Thoracic aorta (tissue), 2 donors: ENCODE results near the gene HNRNPF. TPM values are rescaled to one million over a fixed set of nuclear protein-coding genes. Genes with fewer than 3 reads are reported as not detected.

ENCODE experiments used
- ATAC-seq: fragments of 150-250 bp; one replicate; pipeline ENCODE4 v1.8.0; 2017; ENCODE audit warnings: low read depth; ENCODE audit not compliant: insufficient number of reproducible peaks, low FRiP score
- DNase-seq: peaks from one replicate; pipeline ENCODE4 v3.0.0-alpha.2; 2020; ENCODE audit warnings: low spot score
- H3K27ac ChIP-seq, 2 donors: fragments of 200-600 bp; sonication (generic); 1 replicate in 1 of 2; 2 replicates in 1 of 2; pipeline ENCODE4 v1.5.1; 2016; ENCODE audit warnings: mild to moderate bottlenecking in 2 of 2, moderate library complexity in 2 of 2
- H3K27me3 ChIP-seq: fragments of 200-600 bp; sonication (generic); replicated peaks from 2 replicates; pipeline ENCODE4 v1.6.0; 2016; ENCODE audit warnings: mild to moderate bottlenecking; ENCODE audit not compliant: insufficient read depth
- H3K36me3 ChIP-seq: fragments of 200-600 bp; sonication (generic); one replicate; pipeline ENCODE4 v1.5.1; 2016
- H3K4me1 ChIP-seq, 2 donors: fragments of 200-600 bp; sonication (generic); 1 replicate in 1 of 2; 2 replicates in 1 of 2; pipeline versions ENCODE4 v1.5.1 to v1.6.0; 2016; ENCODE audit warnings: low read depth in 2 of 2, mild to moderate bottlenecking in 1 of 2; ENCODE audit not compliant: control insufficient read depth in 1 of 2
- H3K4me3 ChIP-seq: fragments of 200-600 bp; sonication (generic); 2 replicates; pipeline ENCODE4 v1.5.1; 2016; ENCODE audit warnings: mild to moderate bottlenecking
- H3K9me3 ChIP-seq: fragments of 200-600 bp; sonication (generic); 2 replicates; pipeline ENCODE4 v1.5.1; 2016
- CTCF ChIP-seq: fragments of 200-600 bp; sonication (generic); IDR thresholded peaks from one replicate; pipeline ENCODE4 v1.5.1; 2019; ENCODE audit warnings: antibody characterized with exemption
- total RNA-seq, 2 donors: library from RNA; depleted of rRNA; stranded (reverse); fragments of >200 nt; gene quantifications; one replicate each; pipeline versions ENCODE4 v1.1.0 to v1.2.3, GENCODE V29; 2016

HNRNPF gene
- total RNA-seq, 2 donors from 2014 or later: 86.6 to 137 TPM

GRCh38 chr10:43399320-43400310 lies 9.4 kb downstream of the HNRNPF start:
- H3K27ac ChIP-seq: no peak overlapping the region
- H3K4me1 ChIP-seq: peaks cover 33 to 80% of the 10 kb centered on the region in 2 donors
- TF ChIP-seq CTCF: no peak
- no peaks in the 10 kb centered on the region for H3K9me3 ChIP-seq
- no peak for ATAC-seq
- no peaks in the 10 kb centered on the region for H3K36me3 ChIP-seq
- H3K4me3 ChIP-seq: no peak overlapping the region
- no peak for DNase-seq
- no peaks in the 10 kb centered on the region for H3K27me3 ChIP-seq

GRCh38 chr10:43398939-43399319 lies 10.1 kb downstream of the HNRNPF start:
- peaks cover under 1% of the 10 kb centered on the region for H3K36me3 ChIP-seq
- no peaks in the 10 kb centered on the region for H3K9me3 ChIP-seq
- H3K27me3 ChIP-seq: no peaks in the 10 kb centered on the region
- H3K4me1 ChIP-seq: peaks cover 30 to 80% of the 10 kb centered on the region in 2 donors
- ATAC-seq: no peak
- no peak overlapping the region for H3K4me3 ChIP-seq
- H3K27ac ChIP-seq: no peak overlapping the region
- TF ChIP-seq CTCF: no peak
- no peak for DNase-seq

GRCh38 chr10:43396928-43397624 lies 11.9 kb downstream of the HNRNPF start:
- TF ChIP-seq CTCF: no peak
- Histone ChIP-seq H3K27ac (peak overlapping the region; percentile 92 to 95), H3K4me1 (peaks cover 20 to 66% of the 10 kb centered on the region in 2 donors), H3K36me3 (peaks cover 19% of the 10 kb centered on the region), H3K4me3 (peak overlapping the region; percentile 85), H3K9me3 (no peaks in the 10 kb centered on the region), H3K27me3 (no peaks in the 10 kb centered on the region)
- peak; percentile 68 for ATAC-seq
- peak; percentile 50 for DNase-seq

- DNase-seq: no peak
These were observed 12.7 kb downstream of the HNRNPF start for GRCh38 chr10:43396061-43396927.

More at GRCh38 chr10:43396061-43396927, 12.7 kb downstream of the HNRNPF start:
- no peak for TF ChIP-seq CTCF
- peaks cover 27% of the 10 kb centered on the region for H3K36me3 ChIP-seq
- peak overlapping the region; percentile 92 to 95 for H3K27ac ChIP-seq
- peak overlapping the region; percentile 85 for H3K4me3 ChIP-seq
- no peaks in the 10 kb centered on the region for H3K27me3 ChIP-seq
- no peaks in the 10 kb centered on the region for H3K9me3 ChIP-seq
- peaks cover 13 to 59% of the 10 kb centered on the region in 2 donors for H3K4me1 ChIP-seq
- ATAC-seq: peak; percentile 65
